Activated T-helper 17 cell treated with anti-CD3 and anti-CD28 coated beads, Interleukin-2, amount 50 U/mL, for 72 hours (primary cell): ENCODE measurements around the gene FGF3. TPM values are rescaled to one million over a fixed set of nuclear protein-coding genes. Genes with fewer than 3 reads are reported as not detected.
"Not testable (repeated sequence)": the region's sequence is repeated elsewhere in the genome, so short reads cannot be mapped to it uniquely, and the experiment has no call there.

Source experiments
- ATAC-seq: fragments of 150-1000 bp; cut with Tn5 transposase; replicated peaks from 2 replicates; pipeline ENCODE4 v1.10.0; 2021; ENCODE audit warnings: mild to moderate bottlenecking, moderate library complexity
- H3K27ac Mint-ChIP-seq: one replicate; pipeline ENCODE4 v1.8.0; 2022; ENCODE audit warnings: mixed read lengths
- H3K27me3 Mint-ChIP-seq: one replicate; pipeline ENCODE4 v1.8.0; 2022; ENCODE audit warnings: mixed read lengths
- H3K36me3 Mint-ChIP-seq: one replicate; pipeline ENCODE4 v1.8.0; 2022; ENCODE audit warnings: low read depth, mild to moderate bottlenecking, mixed read lengths
- H3K4me1 Mint-ChIP-seq: one replicate; pipeline ENCODE4 v1.8.0; 2022; ENCODE audit warnings: mixed read lengths
- H3K4me3 Mint-ChIP-seq: one replicate; pipeline ENCODE4 v1.8.0; 2022; ENCODE audit warnings: mild to moderate bottlenecking, mixed read lengths
- H3K9me3 Mint-ChIP-seq: one replicate; pipeline ENCODE4 v1.8.0; 2022; ENCODE audit warnings: mixed read lengths
- total RNA-seq, 2 donors: library from RNA; stranded (reverse); gene quantifications; one replicate each; pipeline ENCODE4 v1.2.3, GENCODE V29; 2022

Gene FGF3
- total RNA-seq, 2 donors from 2014 or later: not detected

GRCh38 chr11:69791276-69792180 is 27.7 kb downstream of the FGF3 start:
- no peaks in the 10 kb centered on the region for H3K36me3 Mint-ChIP-seq
- H3K9me3 Mint-ChIP-seq: no peaks in the 10 kb centered on the region
- H3K4me3 Mint-ChIP-seq: no peak overlapping the region
- H3K27ac Mint-ChIP-seq: no peak overlapping the region
- no peak for ATAC-seq
- peaks cover 4% of the 10 kb centered on the region for H3K27me3 Mint-ChIP-seq
- H3K4me1 Mint-ChIP-seq: no peaks in the 10 kb centered on the region

DNA sequence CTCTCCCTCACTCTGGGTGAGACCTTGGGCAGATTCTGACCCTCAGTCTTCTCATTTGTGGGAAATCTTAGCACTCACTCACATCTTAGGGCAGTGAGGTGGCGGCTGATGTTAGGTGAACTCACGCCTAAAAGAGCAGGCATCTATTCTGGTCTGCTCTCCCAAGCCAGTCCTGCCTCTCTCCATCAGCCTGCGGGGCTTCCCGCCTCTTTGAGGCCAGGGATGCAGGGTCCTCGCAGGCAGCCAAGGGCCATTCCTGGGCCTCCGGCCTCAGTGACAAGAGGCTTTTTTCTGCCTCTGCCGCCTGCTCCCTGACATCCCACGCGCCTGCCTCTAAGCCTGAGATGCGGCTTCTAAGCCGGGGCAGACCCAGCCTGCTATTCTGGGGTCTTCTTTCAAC is 30.3 kb downstream of the FGF3 start:
- Mint-ChIP-seq H3K4me1 (no peaks in the 10 kb centered on the region), H3K27me3 (peaks cover 4% of the 10 kb centered on the region), H3K27ac (no peak overlapping the region), H3K36me3 (no peaks in the 10 kb centered on the region), H3K4me3 (no peak overlapping the region), H3K9me3 (no peaks in the 10 kb centered on the region)
- no peak for ATAC-seq

- no peak for ATAC-seq
- Mint-ChIP-seq H3K36me3 (no peaks in the 10 kb centered on the region), H3K9me3 (no peaks in the 10 kb centered on the region), H3K4me1 (no peaks in the 10 kb centered on the region), H3K4me3 (no peak overlapping the region), H3K27me3 (peaks cover 3% of the 10 kb centered on the region), H3K27ac (no peak overlapping the region)
Observed at GRCh38 chr11:69787906-69788305, 31.3 kb downstream of the FGF3 start.

GRCh38 chr11:69787457-69787856 is 31.8 kb downstream of the FGF3 start:
- Mint-ChIP-seq H3K9me3 (no peaks in the 10 kb centered on the region), H3K4me1 (no peaks in the 10 kb centered on the region), H3K27ac (no peak overlapping the region), H3K4me3 (no peak overlapping the region), H3K36me3 (no peaks in the 10 kb centered on the region), H3K27me3 (peaks cover 3% of the 10 kb centered on the region)
- ATAC-seq: no peak

GRCh38 chr11:69781241-69781640 is 38.0 kb downstream of the FGF3 start:
- Mint-ChIP-seq H3K27me3 (peaks cover 13% of the 10 kb centered on the region), H3K36me3 (no peaks in the 10 kb centered on the region), H3K4me3 (no peak overlapping the region), H3K9me3 (no peaks in the 10 kb centered on the region), H3K27ac (no peak overlapping the region), H3K4me1 (no peaks in the 10 kb centered on the region)
- no peak for ATAC-seq

- no peak for ATAC-seq
- no peaks in the 10 kb centered on the region for H3K4me1 Mint-ChIP-seq
- no peaks in the 10 kb centered on the region for H3K9me3 Mint-ChIP-seq
- no peak overlapping the region for H3K27ac Mint-ChIP-seq
- no peak overlapping the region for H3K4me3 Mint-ChIP-seq
- no peaks in the 10 kb centered on the region for H3K36me3 Mint-ChIP-seq
- peaks cover 13% of the 10 kb centered on the region for H3K27me3 Mint-ChIP-seq
Observed at GRCh38 chr11:69778373-69778772, 40.8 kb downstream of the FGF3 start.

DNA sequence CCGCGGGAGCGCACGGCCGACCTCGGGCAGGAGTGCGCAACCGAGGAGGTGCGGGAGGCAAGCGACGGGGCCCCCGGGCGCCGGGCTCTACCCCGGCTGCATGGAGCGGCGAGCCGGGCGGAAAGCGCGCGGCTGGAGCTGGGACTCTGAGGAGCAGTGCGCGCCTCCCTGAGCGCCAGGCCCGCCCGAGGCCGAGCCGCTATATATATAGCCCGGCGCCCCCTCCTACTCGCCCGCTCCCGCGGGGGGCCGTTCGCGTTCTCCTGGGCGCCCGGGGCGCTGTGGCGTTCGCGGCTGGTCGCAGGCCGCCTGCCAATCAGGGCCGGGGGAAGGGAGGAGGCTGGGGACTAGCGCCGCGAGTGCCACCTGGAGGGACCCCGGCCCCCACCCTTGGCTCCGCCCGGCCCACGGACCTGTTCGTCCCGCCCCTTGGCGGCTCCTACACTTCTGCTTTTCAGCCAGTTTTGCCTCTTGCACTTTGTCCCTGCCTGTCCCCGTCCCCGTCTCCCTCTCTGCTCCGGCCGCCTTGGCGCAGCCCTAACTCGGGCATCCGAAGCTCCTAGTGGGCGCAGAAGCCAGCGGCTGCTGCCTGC is 44.0 kb downstream of the FGF3 start, which contains the start of gene FGF4:
TSS of gene FGF4 (minus strand) at position 179 of the 593 bp plus-strand sequence. CDS start 257 bp downstream, outside the sequence.
- Mint-ChIP-seq H3K4me1 (no peaks in the 10 kb centered on the region), H3K4me3 (no peak within 1 kb of the TSS), H3K27me3 (peaks cover 17% of the 10 kb centered on the region), H3K27ac (no peak within 1 kb of the TSS), H3K36me3 (no peaks in the 10 kb centered on the region), H3K9me3 (no peaks in the 10 kb centered on the region)
- ATAC-seq: no peak

- H3K36me3 Mint-ChIP-seq: no peaks in the 10 kb centered on the region
- H3K27ac Mint-ChIP-seq: no peak overlapping the region
- ATAC-seq: no peak
- no peaks in the 10 kb centered on the region for H3K4me1 Mint-ChIP-seq
- H3K9me3 Mint-ChIP-seq: no peaks in the 10 kb centered on the region
- peaks cover 18% of the 10 kb centered on the region for H3K27me3 Mint-ChIP-seq
- H3K4me3 Mint-ChIP-seq: no peak overlapping the region
Observed at GRCh38 chr11:69774354-69775162, 44.7 kb downstream of the FGF3 start.

- no peak for ATAC-seq
- no peaks in the 10 kb centered on the region for H3K4me1 Mint-ChIP-seq
- no peak overlapping the region for H3K27ac Mint-ChIP-seq
- no peaks in the 10 kb centered on the region for H3K9me3 Mint-ChIP-seq
- no peak overlapping the region for H3K4me3 Mint-ChIP-seq
- peaks cover 23% of the 10 kb centered on the region for H3K27me3 Mint-ChIP-seq
- H3K36me3 Mint-ChIP-seq: no peaks in the 10 kb centered on the region
Observed at GRCh38 chr11:69773626-69774353, 45.4 kb downstream of the FGF3 start.

GRCh38 chr11:69771466-69771865 is 47.8 kb downstream of the FGF3 start:
- Mint-ChIP-seq H3K4me1 (no peaks in the 10 kb centered on the region), H3K27me3 (peaks cover 19% of the 10 kb centered on the region), H3K36me3 (no peaks in the 10 kb centered on the region), H3K9me3 (no peaks in the 10 kb centered on the region), H3K4me3 (no peak overlapping the region), H3K27ac (no peak overlapping the region)
- no peak for ATAC-seq

DNA sequence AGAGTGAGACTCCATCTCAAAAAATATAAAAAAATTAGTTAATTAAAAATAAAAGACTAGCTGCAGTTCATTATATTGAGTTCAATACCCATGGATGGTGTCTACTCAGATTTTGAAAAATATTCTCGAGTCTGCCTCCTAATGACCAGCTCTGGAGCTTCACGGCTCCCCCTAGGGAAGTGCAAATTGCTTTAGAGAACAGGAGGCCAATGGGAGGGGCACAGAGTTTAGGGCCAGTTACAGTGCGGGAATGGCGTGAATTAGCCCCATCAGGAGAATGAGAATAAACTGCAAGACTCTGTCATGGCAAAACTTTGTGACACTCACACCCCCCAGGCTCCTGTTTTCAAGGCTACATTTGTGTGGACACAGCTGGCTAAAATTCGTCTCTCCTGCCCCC is 48.7 kb downstream of the FGF3 start:
- Mint-ChIP-seq H3K4me1 (no peaks in the 10 kb centered on the region), H3K4me3 (no peak overlapping the region), H3K9me3 (no peaks in the 10 kb centered on the region), H3K27me3 (peaks cover 21% of the 10 kb centered on the region), H3K27ac (no peak overlapping the region), H3K36me3 (no peaks in the 10 kb centered on the region)
- ATAC-seq: no peak

DNA sequence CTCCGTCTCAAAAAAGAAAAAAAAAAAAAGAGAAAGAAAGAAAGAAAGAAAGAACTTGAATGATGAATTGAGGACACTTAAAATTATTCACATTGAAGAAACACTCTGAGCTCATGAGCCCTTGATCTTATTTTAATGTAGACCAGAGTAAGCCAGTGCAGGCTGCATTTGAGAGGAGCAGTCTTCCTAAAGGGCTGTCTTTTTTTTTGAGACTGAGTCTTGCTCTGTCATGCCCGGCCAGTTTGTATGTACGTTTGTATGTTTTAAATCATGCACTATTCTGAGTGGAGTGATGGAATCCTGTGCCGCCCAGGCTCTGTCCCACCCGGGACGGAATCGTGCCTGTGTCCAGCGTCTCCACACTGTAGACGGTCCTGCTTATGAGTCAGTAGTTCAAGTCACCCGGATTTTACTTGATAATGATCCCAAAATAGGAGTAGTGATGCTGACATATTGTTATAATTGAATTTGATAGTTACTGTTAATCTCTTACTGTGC is 53.7 kb downstream of the FGF3 start:
- no peak for ATAC-seq
- Mint-ChIP-seq H3K9me3 (no peaks in the 10 kb centered on the region), H3K27ac (no peak overlapping the region), H3K36me3 (no peaks in the 10 kb centered on the region), H3K4me3 (no peak overlapping the region), H3K4me1 (no peaks in the 10 kb centered on the region), H3K27me3 (peaks cover 32% of the 10 kb centered on the region)

DNA sequence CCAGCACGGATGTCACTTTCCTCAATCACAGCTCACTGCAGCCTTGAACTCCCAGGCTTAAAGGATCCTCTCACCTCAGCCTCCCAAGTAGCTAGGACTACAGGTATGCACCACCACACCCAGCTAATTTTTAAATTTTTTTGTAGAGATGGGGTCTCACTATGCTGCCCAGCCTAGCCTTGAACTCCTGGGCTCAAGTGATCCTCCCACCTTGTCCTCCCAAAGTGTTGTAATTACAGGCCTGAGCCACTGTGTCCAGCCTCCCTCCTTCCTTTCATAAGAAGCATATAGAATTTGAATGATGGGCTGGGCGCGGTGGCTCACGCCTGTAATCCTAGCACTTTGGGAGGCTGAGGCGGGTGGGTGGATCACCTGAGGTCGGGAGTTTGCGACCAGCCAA is 54.3 kb downstream of the FGF3 start:
- not testable (repeated sequence) for ATAC-seq, H3K9me3 Mint-ChIP-seq, H3K27ac Mint-ChIP-seq, H3K4me3 Mint-ChIP-seq, H3K36me3 Mint-ChIP-seq, H3K4me1 Mint-ChIP-seq
- H3K27me3 Mint-ChIP-seq: peaks cover 32% of the 10 kb centered on the region

DNA sequence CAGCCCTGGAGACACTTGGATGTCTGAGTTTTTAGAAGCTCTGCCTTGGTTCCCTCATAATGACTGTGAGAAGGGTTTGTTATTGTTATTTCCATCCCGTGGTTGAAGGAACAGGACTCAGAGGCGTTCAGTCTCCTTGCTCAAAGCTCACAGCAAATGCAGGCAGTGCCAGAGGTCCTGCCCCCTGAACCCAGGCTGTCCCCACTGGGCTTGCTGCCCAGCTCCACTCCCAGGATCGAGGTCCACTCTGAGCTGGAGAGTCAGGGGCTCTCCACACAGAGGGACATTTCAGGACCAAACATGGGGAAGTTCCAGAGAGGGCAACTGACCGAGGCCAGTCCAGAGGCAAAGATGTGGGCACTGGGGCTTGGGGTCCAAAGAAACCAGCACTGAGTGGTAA is 58.9 kb downstream of the FGF3 start:
- H3K4me1 Mint-ChIP-seq: no peaks in the 10 kb centered on the region
- ATAC-seq: no peak
- H3K36me3 Mint-ChIP-seq: no peaks in the 10 kb centered on the region
- no peak overlapping the region for H3K27ac Mint-ChIP-seq
- H3K9me3 Mint-ChIP-seq: no peaks in the 10 kb centered on the region
- H3K27me3 Mint-ChIP-seq: peaks cover 32% of the 10 kb centered on the region
- no peak overlapping the region for H3K4me3 Mint-ChIP-seq
